ELR (cell line): ENCODE measurements around the gene RPRD1A.

Source experiments
- DNase-seq: peaks from one replicate; pipeline ENCODE4 v3.0.0-alpha.2; 2015; ENCODE audit warnings: low read depth

The RPRD1A gene

DNA sequence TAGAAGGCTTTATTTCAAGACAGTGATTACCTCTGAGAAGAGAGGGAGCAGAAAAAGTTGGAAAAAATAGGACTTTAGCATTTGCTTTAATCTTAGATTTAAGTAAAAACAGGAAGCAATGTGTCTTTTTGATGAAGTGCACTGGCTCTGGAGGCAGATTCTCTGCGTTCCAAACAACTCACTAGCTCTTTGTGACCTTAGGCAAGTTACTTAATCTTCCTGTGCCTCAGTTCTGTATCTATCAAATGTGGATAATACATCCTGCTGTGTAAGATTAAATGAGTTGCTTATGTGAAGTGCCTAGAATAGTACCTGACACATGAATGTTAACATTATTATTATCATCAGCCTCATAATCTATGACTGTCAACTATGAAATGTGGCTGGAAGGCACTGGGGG, 42.3 kb downstream of the RPRD1A start:
- peak; percentile 57 for DNase-seq

DNA sequence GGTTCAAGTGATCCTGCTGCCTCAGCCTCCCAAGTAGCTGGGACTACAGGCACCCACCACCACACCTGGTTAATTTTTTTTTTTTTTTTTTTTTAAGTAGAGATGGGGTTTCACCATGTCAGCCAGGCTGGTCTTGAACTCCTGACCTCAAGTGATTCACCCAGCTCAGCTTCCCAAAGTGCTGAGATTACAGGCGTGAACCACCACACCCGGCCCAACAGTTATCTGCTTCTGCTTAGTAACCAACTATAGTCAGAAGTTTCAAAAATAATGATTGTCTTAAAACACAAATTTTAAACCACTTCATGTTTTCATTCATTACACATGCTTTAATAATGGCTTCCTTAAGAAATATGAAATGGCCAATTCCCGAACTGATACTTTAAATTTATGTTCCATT, 43.1 kb downstream of the RPRD1A start:
- DNase-seq = peak; percentile 26

- DNase-seq = no peak
Measured at GRCh38 chr18:36023336-36023735, 44.0 kb downstream of the RPRD1A start.

GRCh38 chr18:36020174-36020711, 47.1 kb downstream of the RPRD1A start:
- no peak for DNase-seq

DNA sequence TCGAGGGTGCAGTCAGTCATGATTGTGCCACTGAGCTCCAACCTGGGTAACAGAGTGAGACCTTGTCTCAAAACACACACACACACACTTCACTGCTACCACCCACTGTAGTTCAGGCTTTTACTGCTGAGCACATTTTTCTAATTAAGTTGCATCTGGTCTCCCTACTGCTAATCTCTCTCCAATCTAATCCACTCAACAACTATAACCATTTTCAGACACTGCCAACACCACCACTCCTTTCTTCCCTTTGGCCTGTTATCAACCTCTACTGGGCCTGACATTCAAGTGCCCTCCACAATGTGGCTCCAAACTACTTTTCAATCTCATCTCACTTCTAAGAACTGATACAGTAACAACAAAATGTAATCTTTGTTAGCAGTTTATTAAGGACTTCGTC, 50.1 kb downstream of the RPRD1A start:
- no peak for DNase-seq

DNA sequence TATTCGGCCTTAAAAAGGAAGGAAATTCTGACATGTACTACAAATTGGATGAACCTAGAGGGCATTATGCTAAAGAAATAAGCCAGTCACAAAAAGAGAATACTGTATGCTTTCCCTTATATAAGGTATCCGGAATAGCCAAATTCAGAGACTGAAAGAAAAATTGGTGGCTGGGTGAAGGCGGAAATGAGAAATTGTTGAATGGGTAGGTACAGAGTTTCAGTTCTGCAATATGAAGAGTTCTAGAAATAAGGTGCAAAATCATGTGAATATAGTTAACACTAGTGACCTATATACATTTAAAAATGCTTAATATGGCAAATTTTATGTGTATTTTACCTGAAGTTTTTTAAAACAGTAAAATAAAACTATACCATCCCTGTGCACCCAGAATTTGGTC, 51.7 kb downstream of the RPRD1A start:
- DNase-seq = no peak

- no peak for DNase-seq
Measured at GRCh38 chr18:36012891-36013290, 54.5 kb downstream of the RPRD1A start.

GRCh38 chr18:36009214-36009613, 58.1 kb downstream of the RPRD1A start:
- DNase-seq = no peak

DNA sequence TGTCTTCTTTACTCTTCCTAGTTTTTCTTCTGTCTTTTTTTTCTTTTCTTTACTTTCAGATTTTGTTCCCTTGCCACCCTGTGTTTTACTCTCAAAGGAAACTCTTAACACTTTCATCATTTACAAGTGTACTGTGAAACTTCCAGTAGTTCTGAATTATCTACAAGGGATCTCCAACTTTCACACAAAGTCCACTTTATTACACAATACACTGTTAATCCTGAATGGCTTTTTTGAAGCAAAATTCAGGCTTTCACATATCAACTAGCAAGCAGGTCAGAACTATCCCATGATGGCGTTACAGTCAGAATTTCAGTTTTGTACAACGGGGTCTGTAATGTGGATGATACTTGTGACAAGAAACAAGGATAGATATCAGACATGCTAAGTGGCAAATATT, 60.4 kb downstream of the RPRD1A start:
- no peak for DNase-seq

DNA sequence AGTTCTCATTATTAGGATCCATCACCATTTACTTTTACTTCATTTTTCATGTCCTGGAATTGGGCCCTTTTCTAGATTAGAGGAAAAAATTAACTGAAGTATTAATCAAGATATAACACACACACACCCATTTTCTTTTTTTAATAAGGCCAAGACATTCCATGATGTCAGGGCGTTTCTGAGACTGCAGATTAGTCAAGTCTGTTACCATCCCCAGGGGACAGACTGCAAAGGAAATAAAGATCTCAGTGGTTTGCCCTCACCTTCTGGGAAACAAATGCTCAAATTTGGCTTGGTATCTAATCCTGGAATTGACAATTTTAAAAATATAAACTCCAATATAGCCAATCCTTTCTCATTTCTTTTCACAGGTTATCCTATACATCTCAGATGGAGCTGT, 67.4 kb downstream of the RPRD1A start:
- no peak for DNase-seq

- DNase-seq = peak; percentile 51
Measured at GRCh38 chr18:35998967-35999366, 68.4 kb downstream of the RPRD1A start.

DNA sequence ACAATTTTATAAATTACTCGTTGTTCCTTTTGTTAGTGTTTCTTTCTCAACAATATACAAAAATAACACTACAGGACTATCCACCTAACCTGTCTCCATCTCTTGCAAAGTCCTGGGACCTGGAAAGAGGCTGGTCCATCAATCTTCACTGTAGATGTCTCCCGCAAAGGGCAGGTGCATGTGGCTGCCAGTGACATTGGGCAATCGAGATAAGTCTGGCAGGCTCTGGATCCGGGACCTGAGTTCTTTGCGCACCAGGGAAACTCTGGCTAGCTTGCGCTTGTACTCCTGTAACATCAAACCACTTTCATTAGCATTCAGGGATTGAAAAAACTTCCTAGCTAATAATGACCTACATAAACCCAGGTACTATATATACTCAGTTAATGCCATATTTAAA, 74.3 kb downstream of the RPRD1A start:
- DNase-seq = no peak

DNA sequence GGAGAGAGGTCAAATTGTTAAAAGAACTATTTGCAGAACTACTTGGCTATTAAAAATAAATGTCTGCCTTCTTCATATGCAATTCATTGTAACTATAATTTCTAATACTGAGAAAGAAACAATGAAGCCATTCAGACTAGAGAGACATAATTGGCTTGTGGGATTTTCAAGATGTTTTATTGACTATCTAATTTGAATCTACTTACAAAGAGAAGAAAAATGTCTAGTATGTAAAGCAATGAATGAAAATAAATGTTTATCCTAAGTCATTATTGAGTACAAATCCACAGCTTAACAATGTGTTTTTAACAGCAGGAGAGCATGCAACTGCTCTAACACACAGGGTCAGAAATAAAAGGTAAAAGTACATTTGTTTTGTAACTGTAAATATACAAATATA, 75.7 kb downstream of the RPRD1A start:
- no peak for DNase-seq

- peak; percentile 92 for DNase-seq
Measured at GRCh38 chr18:35983818-35984217, 83.5 kb downstream of the RPRD1A start.

- no peak for DNase-seq
Measured at GRCh38 chr18:35983147-35983546, 84.2 kb downstream of the RPRD1A start.

GRCh38 chr18:35982409-35983114, 84.8 kb downstream of the RPRD1A start:
- DNase-seq = peak; percentile 51

- DNase-seq = no peak
Measured at GRCh38 chr18:35979112-35979511, 88.2 kb downstream of the RPRD1A start.

DNA sequence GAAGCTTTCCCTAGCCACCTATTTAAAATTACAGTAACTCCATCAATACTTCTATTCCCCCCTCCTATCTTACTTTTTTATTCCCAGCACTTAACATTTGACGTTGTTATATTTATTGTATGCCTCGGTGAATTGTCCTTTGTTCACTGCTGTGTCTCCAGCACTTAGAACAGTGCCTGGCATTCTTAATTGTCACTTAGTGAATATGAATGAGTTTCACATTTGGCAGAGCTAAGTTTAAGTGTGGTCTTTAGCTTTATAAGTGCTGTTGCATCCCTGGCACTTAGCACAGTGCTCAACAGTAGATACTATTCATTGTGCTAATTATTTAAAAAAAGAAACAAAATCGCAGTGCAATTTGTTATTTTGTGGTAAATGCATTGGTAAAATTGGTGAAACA, 93.2 kb downstream of the RPRD1A start:
- DNase-seq = no peak

GRCh38 chr18:35973650-35974049, 93.7 kb downstream of the RPRD1A start:
- no peak for DNase-seq

- peak; percentile 96 for DNase-seq
Measured at GRCh38 chr18:35972197-35973000, 95.0 kb downstream of the RPRD1A start, which contains the start of gene RMP24. Gene RMP24, plus strand, starts transcription at chr18:35972679.

GRCh38 chr18:35971661-35972196, 95.6 kb downstream of the RPRD1A start:
- no peak for DNase-seq

DNA sequence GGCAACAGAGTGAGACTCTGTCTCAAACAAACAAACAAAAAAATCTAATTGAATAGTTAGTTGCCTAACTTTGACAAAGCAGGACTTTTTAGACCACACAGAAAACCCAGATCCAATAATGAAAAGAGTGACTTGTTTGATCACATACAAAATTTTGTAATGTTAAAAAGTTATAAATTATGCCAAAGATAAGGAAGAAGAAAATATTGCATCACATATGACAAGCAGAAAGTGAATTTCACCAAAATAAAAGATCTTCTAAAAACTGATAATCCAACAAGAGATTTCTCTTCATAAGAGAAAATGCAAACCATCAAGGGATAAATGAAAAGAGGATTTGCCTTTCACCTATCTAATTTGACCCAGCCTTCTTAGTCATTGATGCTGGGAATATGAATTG, 97.7 kb downstream of the RPRD1A start:
- no peak for DNase-seq

- DNase-seq = no peak
Measured at GRCh38 chr18:35968278-35968880, 99.0 kb downstream of the RPRD1A start.
